ENCODE results near the gene YEATS2.

DNA sequence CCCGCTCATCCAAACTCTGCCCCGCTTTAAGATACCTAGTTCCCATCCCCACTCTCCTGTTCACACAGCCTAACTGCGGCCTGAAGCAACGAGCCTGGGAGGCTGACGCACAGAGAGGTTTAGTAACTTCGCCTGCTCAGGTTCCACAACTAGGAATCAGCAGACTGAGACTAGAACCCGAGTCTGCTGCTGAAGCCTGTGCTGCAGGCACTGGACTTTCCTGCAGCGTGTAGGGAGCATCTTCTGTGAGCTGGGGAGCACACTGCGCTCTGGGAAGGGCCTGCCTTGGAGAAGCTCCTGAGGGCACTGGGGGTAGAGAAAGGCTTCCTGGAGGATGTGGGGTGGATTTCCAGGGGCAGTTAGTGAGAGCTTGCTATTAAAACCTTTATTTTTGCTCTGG is 132.6 kb downstream of the YEATS2 start:
- TF ChIP-seq POLR2AphosphoS5 (IDR thresholded peaks at IDR 0.05; ENCODE audit: low read depth, low read length) (no peak), POLR2A (IDR thresholded peaks at IDR 0.05; ENCODE audit: low read depth, low read length) (no peak), TAF1 (IDR thresholded peaks at IDR 0.05; ENCODE audit: borderline replicate concordance, low read depth, low read length) (no peak)
